A549 (cell line): ENCODE data around the gene FAM53B.

Experiments used
- CTCF ChIP-seq: fragments of >200 bp; sonication (Bioruptor Twin); formaldehyde crosslinking; IDR thresholded peaks from 3 replicates; pipeline ENCODE4 v1.5.1; 2016
- EP300 ChIP-seq, 2 experiments: fragments of >200 bp; sonication (Bioruptor Twin); formaldehyde crosslinking; IDR thresholded peaks; 2 replicates in 1 of 2; 3 replicates in 1 of 2; pipeline ENCODE4 v1.6.1; 2016 to 2017
- ESRRA ChIP-seq: fragments of 150-350 bp; IDR thresholded peaks from 2 replicates; pipeline ENCODE4 v1.6.1; 2014; ENCODE audit warnings: mild to moderate bottlenecking, low read length, borderline replicate concordance
- MAFK ChIP-seq: fragments of 450-650 bp; IDR thresholded peaks from 2 replicates; pipeline ENCODE4 v1.6.1; 2014; ENCODE audit not compliant: partially characterized antibody
- MAX ChIP-seq: IDR thresholded peaks from 2 replicates; pipeline ENCODE4 v1.6.1; 2012
- PBX3 ChIP-seq: IDR thresholded peaks from 2 replicates; pipeline ENCODE4 v1.6.1; 2012
- RAD21 ChIP-seq, 2 experiments: fragments of >200 bp in 1 of 2; sonication (Bioruptor Twin) in 1 of 2; formaldehyde crosslinking in 1 of 2; IDR thresholded peaks in 1 of 2; conservative IDR thresholded peaks in 1 of 2; 2 replicates in 1 of 2; 3 replicates in 1 of 2; pipeline ENCODE4 v1.6.1; 2012 to 2018; ENCODE audit warnings: inconsistent platforms in 1 of 2
- RARB ChIP-seq: fragments of 250-450 bp; sonication (Bioruptor Pico); IDR thresholded peaks from 2 replicates; pipeline ENCODE4 v1.8.0; 2021; ENCODE audit warnings: mild to moderate bottlenecking, moderate library complexity
- RFX5 ChIP-seq: fragments of 450-650 bp; IDR thresholded peaks from 2 replicates; pipeline ENCODE4 v1.7.1; 2014; ENCODE audit warnings: antibody characterized with exemption, mild to moderate bottlenecking, moderate library complexity
- TP53 ChIP-seq: fragments of 250-450 bp; sonication (Bioruptor Pico); IDR thresholded peaks from 2 replicates; pipeline ENCODE4 v1.5.0; 2021; ENCODE audit warnings: mild to moderate bottlenecking, moderate library complexity
- ZFP36 ChIP-seq: fragments of 450-650 bp; IDR thresholded peaks from 2 replicates; pipeline ENCODE4 v1.6.1; 2014; ENCODE audit warnings: borderline replicate concordance; ENCODE audit not compliant: partially characterized antibody

- no peak for TF ChIP-seq RAD21 (conservative IDR thresholded peaks at IDR 0.05 in 1 of 2, IDR thresholded peaks at IDR 0.05 in 1 of 2)
- TF ChIP-seq CTCF, result no peak
- no peak for TF ChIP-seq EP300 (IDR thresholded peaks at IDR 0.05)
- no peak for TF ChIP-seq MAFK
- TF ChIP-seq RFX5, result no peak
- TF ChIP-seq MAX, result no peak
- TF ChIP-seq RARB (CRISPR knock-in tag), result no peak
- TF ChIP-seq ESRRA, result no peak
- no peak for TF ChIP-seq TP53 (CRISPR knock-in tag)
- TF ChIP-seq PBX3, result no peak
- no peak for TF ChIP-seq ZFP36
These were observed 142.0 kb downstream of the FAM53B start for GRCh38 chr10:124602121-124602561.
